Right lobe of liver (tissue), 6 donors: Measurements from ENCODE around the gene SMLR1. TPM values are rescaled to one million over a fixed set of nuclear protein-coding genes. Genes with fewer than 3 reads are reported as not detected.

Experiments used
- ATAC-seq, 4 donors: fragments of 200-7000 bp; cut with Tn5 transposase; one replicate each; pipeline ENCODE4 v1.9.1; 2020; ENCODE audit warnings: mild to moderate bottlenecking in 4 of 4, moderate library complexity in 4 of 4
- DNase-seq, 3 donors: peaks; one replicate each; pipeline ENCODE4 v3.0.0-alpha.2; 2020
- H3K27ac ChIP-seq, 3 donors: fragments of 200-600 bp; one replicate each; pipeline ENCODE4 v1.8.0; 2022
- H3K27me3 ChIP-seq, 2 donors: fragments of 200-600 bp; one replicate each; pipeline ENCODE4 v1.8.0; 2022
- H3K36me3 ChIP-seq, 4 donors: fragments of 200-600 bp; sonication (generic) in 1 of 4; one replicate each; pipeline versions ENCODE4 v1.5.1 to v1.8.0; 2017 to 2022; ENCODE audit warnings: control low read depth in 1 of 4
- H3K4me1 ChIP-seq, 4 donors: fragments of 200-600 bp; sonication (generic) in 1 of 4; one replicate each; pipeline versions ENCODE4 v1.5.1 to v1.8.0; 2017 to 2022; ENCODE audit warnings: control low read depth in 1 of 4
- H3K4me3 ChIP-seq, 3 donors: fragments of 200-600 bp; one replicate each; pipeline ENCODE4 v1.8.0; 2022
- H3K9me3 ChIP-seq, 4 donors: fragments of 200-600 bp; sonication (generic) in 1 of 4; one replicate each; pipeline versions ENCODE4 v1.5.1 to v1.8.0; 2017 to 2022; ENCODE audit warnings: control low read depth in 1 of 4
- CTCF ChIP-seq, 4 donors: fragments of 200-600 bp in 3 of 4; fragments of 450-650 bp in 1 of 4; IDR thresholded peaks; one replicate each; pipeline versions ENCODE4 v1.5.1 to v1.8.0; 2016 to 2022; ENCODE audit warnings: antibody characterized with exemption in 4 of 4, mild to moderate bottlenecking in 2 of 4
- POLR2A ChIP-seq: fragments of 450-650 bp; IDR thresholded peaks from one replicate; pipeline ENCODE4 v1.6.1; 2017; ENCODE audit warnings: antibody characterized with exemption, mild to moderate bottlenecking
- WGBS: methylation state at CpG from one replicate; pipeline ENCODE4 v1.1.6; 2018; ENCODE audit warnings: low coverage, low lambda C conversion rate; ENCODE audit not compliant: insufficient coverage; ENCODE audit errors: missing lambda C conversion rate; 5-methylcytosine and 5-hydroxymethylcytosine counted together
- intact Hi-C, 2 donors: fragments of 100-400 bp; cut with DNase I; formaldehyde crosslinking; loops; one replicate each; pipeline versions ENCODE4 v1.11.2 to v1.14.1; 2022
- total RNA-seq, 6 experiments: library from RNA; depleted of rRNA in 2 of 6; stranded (reverse); fragments of >200 nt in 2 of 6; fragmentation: NEBNext Ultra II Directional in 3 of 6; extraction: Animal tissue kit (Norgen Biotek cat#: 25700) in 3 of 6; gene quantifications; one replicate each; pipeline versions ENCODE4 v1.1.0 to v1.2.4, GENCODE V29; 2016 to 2023
- donor health status: DM: no; HTN: yes; CAD: no.
- donor health status: DM: no; HTN: no; CAD: no.
- donor health status: DM: no; HTN: no; CAD: no.
- donor health status: DM: no; HTN: yes; CAD: no.
- donor health status: DM: no; HTN: yes; CAD: no.

Gene SMLR1
- total RNA-seq, 6 experiments from 2014 or later = 10.7 to 46.4 (median 20.1) TPM

- ATAC-seq (no peak), DNase-seq (no peak)
- intact Hi-C loops = no loop called here
- H3K27me3 ChIP-seq = no peaks in the 10 kb centered on the region
- TF ChIP-seq CTCF (IDR thresholded peaks at IDR 0.05) = no peak
- TF ChIP-seq POLR2A = no peak
- peak overlapping the region in 1 of 3 donors; percentile 31 for H3K27ac ChIP-seq
- peaks cover 0 to 48% (median 16%) of the 10 kb centered on the region in 4 donors for H3K36me3 ChIP-seq
- peaks cover 0 to 91% (median 20%) of the 10 kb centered on the region in 4 donors for H3K4me1 ChIP-seq
- H3K4me3 ChIP-seq = no peak overlapping the region
- WGBS = 86% methylated on average over 3 of the region's 3 CpGs
- H3K9me3 ChIP-seq = no peaks in the 10 kb centered on the region
Observed at GRCh38 chr6:130836055-130836640, 8.9 kb downstream of the SMLR1 start.

GRCh38 chr6:130837067-130837466 lies 9.9 kb downstream of the SMLR1 start:
- Histone ChIP-seq H3K9me3 (no peaks in the 10 kb centered on the region), H3K36me3 (peaks cover 0 to 48% (median 16%) of the 10 kb centered on the region in 4 donors), H3K4me3 (no peak overlapping the region), H3K27ac (peak overlapping the region in 1 of 3 donors; percentile 24), H3K4me1 (peaks cover 0 to 91% (median 20%) of the 10 kb centered on the region in 4 donors), H3K27me3 (no peaks in the 10 kb centered on the region)
- DNase-seq = no peak
- no peak for ATAC-seq
- TF ChIP-seq CTCF (IDR thresholded peaks at IDR 0.05) (no peak), POLR2A (no peak)
- intact Hi-C loops = no loop called here

- DNase-seq (no peak), ATAC-seq (no peak)
- H3K9me3 ChIP-seq = no peaks in the 10 kb centered on the region
- peaks cover 0 to 48% (median 16%) of the 10 kb centered on the region in 4 donors for H3K36me3 ChIP-seq
- TF ChIP-seq POLR2A = no peak
- TF ChIP-seq CTCF (IDR thresholded peaks at IDR 0.05) = no peak
- H3K4me1 ChIP-seq = peaks cover 0 to 82% (median 15%) of the 10 kb centered on the region in 4 donors
- H3K27ac ChIP-seq = peak overlapping the region in 1 of 3 donors; percentile 15
- WGBS = 90% methylated on average over 6 of the region's 6 CpGs
- no peaks in the 10 kb centered on the region for H3K27me3 ChIP-seq
- H3K4me3 ChIP-seq = no peak overlapping the region
- intact Hi-C loops = no loop called here
Observed at GRCh38 chr6:130838250-130838860, 11.1 kb downstream of the SMLR1 start.

GRCh38 chr6:130838951-130839350 lies 11.7 kb downstream of the SMLR1 start:
- H3K4me1 ChIP-seq = peaks cover 0 to 80% (median 15%) of the 10 kb centered on the region in 4 donors
- DNase-seq (no peak), ATAC-seq (no peak)
- H3K4me3 ChIP-seq = no peak overlapping the region
- 27% methylated on average over 5 of the region's 5 CpGs for WGBS
- no peaks in the 10 kb centered on the region for H3K27me3 ChIP-seq
- H3K36me3 ChIP-seq = peaks cover 0 to 48% (median 16%) of the 10 kb centered on the region in 4 donors
- intact Hi-C loops = no loop called here
- TF ChIP-seq POLR2A = no peak
- no peak for TF ChIP-seq CTCF (IDR thresholded peaks at IDR 0.05)
- peak overlapping the region in 1 of 3 donors; percentile 15 for H3K27ac ChIP-seq
- H3K9me3 ChIP-seq = no peaks in the 10 kb centered on the region
